ENCODE results near the gene MEIOC. TPM values are rescaled to one million over a fixed set of nuclear protein-coding genes. Genes with fewer than 3 reads are reported as not detected.
A peak's percentile ranks its signal among the peaks of the same experiment; 100 is the strongest.
"Not testable (repeated sequence)": the region's sequence is repeated elsewhere in the genome, so short reads cannot be mapped to it uniquely, and the experiment has no call there.

The MEIOC gene
- total RNA-seq, 2 donors from 2014 or later = 0.58 TPM; not detected in 1

- Mint-ChIP-seq H3K4me1 (no peaks in the 10 kb centered on the region), H3K9me3 (no peaks in the 10 kb centered on the region), H3K4me3 (no peak overlapping the region), H3K36me3 (ENCODE audit: low read depth) (no peaks in the 10 kb centered on the region), H3K27me3 (peaks cover 8% of the 10 kb centered on the region), H3K27ac (no peak overlapping the region)
- ATAC-seq (replicated peaks) = no peak
These were observed 9.7 kb downstream of the MEIOC start for GRCh38 chr17:44666006-44666405.

DNA sequence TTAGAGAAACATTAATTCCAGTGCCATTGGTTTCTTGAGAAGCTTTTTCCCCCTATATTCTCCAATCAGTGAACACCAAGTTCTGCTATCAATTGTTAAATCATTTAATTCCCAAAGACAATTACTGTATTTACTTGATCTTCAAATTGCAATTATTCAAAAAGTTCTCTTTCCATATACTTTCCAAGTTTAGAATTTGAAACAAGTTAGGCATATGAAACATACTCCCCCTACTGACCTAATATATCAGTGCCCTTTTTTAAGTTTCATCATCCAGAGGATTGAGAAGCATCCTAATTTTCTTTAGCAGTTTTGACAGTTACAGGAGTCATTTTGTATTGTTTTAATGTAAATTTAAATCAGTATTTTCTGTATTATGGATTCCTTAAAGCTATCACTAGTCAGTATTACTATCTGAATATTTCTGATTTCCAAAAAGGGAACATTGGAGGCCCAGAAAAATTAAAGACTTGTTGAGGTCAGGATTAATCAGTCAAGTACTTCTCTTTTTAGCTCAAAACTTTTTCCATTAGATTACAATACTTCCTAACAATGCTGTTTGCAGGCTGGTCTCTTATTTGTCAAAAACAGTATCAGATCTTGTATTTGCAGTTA is 16.3 kb downstream of the MEIOC start:
- Mint-ChIP-seq H3K4me3 (no peak overlapping the region), H3K27me3 (no peaks in the 10 kb centered on the region)

DNA sequence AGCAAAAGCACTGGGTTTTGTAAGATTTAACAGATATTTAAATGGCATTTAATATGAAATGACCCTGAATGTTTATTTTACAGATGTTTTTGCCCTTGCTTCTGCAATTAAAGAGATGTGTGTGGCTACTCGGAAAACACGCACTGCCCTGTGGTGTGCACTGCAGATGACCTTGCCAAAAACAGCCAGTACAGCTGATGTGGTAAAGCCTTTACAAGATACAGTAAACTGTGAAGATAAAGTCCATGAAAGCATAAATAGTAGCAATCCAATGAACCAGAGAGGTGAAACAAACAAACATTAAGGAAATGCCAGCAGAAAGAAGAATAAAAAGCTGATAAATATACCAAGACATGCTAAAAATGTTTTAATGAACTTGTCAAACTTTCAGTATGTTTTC is 17.6 kb downstream of the MEIOC start:
- no peak for ATAC-seq (replicated peaks)
- no peaks in the 10 kb centered on the region for H3K9me3 Mint-ChIP-seq
- H3K4me3 Mint-ChIP-seq = no peak overlapping the region
- H3K27ac Mint-ChIP-seq = no peak overlapping the region
- H3K36me3 Mint-ChIP-seq (ENCODE audit: low read depth) = peaks cover 26% of the 10 kb centered on the region
- no peaks in the 10 kb centered on the region for H3K27me3 Mint-ChIP-seq
- no peaks in the 10 kb centered on the region for H3K4me1 Mint-ChIP-seq

More for the DNA sequence above, 16.3 kb downstream of the MEIOC start:
- no peak overlapping the region for H3K27ac Mint-ChIP-seq
- H3K9me3 Mint-ChIP-seq = no peaks in the 10 kb centered on the region
- no peaks in the 10 kb centered on the region for H3K4me1 Mint-ChIP-seq
- peaks cover 13% of the 10 kb centered on the region for H3K36me3 Mint-ChIP-seq (ENCODE audit: low read depth)
- no peak for ATAC-seq (replicated peaks)

DNA sequence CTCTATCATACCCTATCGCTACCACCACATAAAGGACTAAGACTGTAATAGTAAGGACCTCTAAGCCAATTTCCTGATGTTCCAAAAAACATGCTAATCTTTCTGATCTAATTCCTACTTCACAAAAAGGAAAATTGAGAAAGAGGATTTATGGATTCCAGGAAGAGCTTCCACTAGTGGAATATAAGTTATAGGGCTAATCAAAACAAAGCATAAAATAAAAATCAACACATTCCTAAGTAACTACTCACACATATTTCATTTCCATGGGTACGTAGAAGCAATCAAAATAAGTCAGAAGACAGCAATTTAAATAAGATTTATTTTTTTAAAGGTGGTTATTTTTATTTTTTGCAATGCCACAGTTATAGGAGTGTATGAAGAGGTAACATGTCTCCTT is 20.9 kb downstream of the MEIOC start:
- Mint-ChIP-seq H3K36me3 (ENCODE audit: low read depth) (peaks cover 56% of the 10 kb centered on the region), H3K27ac (no peak overlapping the region), H3K27me3 (no peaks in the 10 kb centered on the region), H3K4me3 (no peak overlapping the region), H3K9me3 (no peaks in the 10 kb centered on the region), H3K4me1 (no peaks in the 10 kb centered on the region)
- ATAC-seq (replicated peaks) = no peak

- H3K27me3 Mint-ChIP-seq; ATAC-seq (replicated peaks); H3K9me3 Mint-ChIP-seq; H3K4me3 Mint-ChIP-seq: not testable (repeated sequence)
- Mint-ChIP-seq H3K4me1 (peaks cover 13% of the 10 kb centered on the region), H3K36me3 (ENCODE audit: low read depth) (peaks cover 87% of the 10 kb centered on the region), H3K27ac (peak overlapping the region; percentile 69)
These were observed 27.0 kb downstream of the MEIOC start for GRCh38 chr17:44683303-44683702.

- peaks cover 52% of the 10 kb centered on the region for H3K36me3 Mint-ChIP-seq (ENCODE audit: low read depth)
- no peak overlapping the region for H3K4me3 Mint-ChIP-seq
- no peak for ATAC-seq (replicated peaks)
- peaks cover 19% of the 10 kb centered on the region for H3K4me1 Mint-ChIP-seq
- H3K27ac Mint-ChIP-seq = no peak overlapping the region
- no peaks in the 10 kb centered on the region for H3K9me3 Mint-ChIP-seq
- no peaks in the 10 kb centered on the region for H3K27me3 Mint-ChIP-seq
These were observed 31.5 kb downstream of the MEIOC start for GRCh38 chr17:44687756-44688155.

DNA sequence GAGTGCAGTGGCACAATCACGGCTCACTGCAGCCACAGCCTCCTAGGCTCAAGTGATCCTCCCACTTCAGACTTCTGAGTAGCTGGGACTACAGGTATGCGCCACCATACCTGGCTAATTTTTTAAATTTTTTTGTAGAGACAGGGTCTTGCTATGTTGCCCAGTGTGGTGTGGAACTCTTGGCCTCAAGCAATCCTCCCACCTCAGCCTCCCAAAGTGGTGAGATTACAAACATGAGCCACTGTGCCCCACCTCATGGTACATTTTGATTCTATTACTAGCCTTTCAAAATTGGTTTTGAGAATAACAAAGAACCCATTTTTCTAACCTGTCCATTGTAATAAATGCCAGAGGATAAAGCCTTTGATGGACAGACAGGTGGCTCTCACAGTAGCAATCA is 31.9 kb downstream of the MEIOC start:
- Mint-ChIP-seq H3K27ac (no peak overlapping the region), H3K9me3 (no peaks in the 10 kb centered on the region), H3K4me1 (peaks cover 19% of the 10 kb centered on the region), H3K36me3 (ENCODE audit: low read depth) (peaks cover 47% of the 10 kb centered on the region), H3K4me3 (peak overlapping the region; percentile 93), H3K27me3 (no peaks in the 10 kb centered on the region)
- ATAC-seq (replicated peaks) = no peak

DNA sequence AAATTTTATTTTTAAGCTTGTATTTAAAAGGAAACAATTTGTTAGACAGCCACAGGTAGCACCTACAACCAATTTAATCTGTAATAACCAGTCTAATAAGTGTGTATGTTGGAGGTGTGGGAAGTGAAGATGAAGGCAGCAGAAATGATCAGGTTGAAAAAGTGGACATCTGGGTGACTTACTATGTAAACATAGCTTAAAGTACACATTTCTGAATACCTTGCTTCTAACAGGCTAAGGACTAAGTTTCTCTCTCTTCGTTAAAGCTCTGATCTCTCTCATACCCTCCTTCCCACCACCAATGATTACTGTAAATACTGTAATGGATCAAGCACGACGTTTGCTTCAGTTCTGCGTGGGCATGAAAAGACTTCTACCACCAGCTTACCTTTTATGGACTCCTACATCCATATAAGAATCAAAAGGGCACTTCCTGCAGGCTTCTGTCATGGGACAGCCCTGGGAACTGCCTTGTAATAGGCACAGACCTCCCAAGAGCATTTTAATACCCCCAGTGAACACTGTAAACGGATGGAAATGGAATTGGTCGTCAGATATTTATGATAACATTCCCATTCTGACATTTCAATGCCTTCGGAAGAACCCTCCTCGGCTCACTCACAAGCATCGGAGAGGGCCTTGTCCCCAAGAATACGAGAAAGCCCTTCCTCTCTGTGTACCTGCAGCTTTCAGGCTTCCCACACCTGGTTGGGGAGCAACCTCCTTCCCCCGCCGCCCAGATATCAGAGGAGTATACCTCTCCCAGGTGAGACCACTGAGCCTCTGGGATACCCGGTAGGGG is 32.6 kb downstream of the MEIOC start:
- Mint-ChIP-seq H3K27me3 (no peaks in the 10 kb centered on the region), H3K36me3 (ENCODE audit: low read depth) (peaks cover 40% of the 10 kb centered on the region), H3K4me3 (peak overlapping the region; percentile 93), H3K27ac (peak overlapping the region; percentile 95), H3K9me3 (no peaks in the 10 kb centered on the region), H3K4me1 (peaks cover 14% of the 10 kb centered on the region)
- ATAC-seq (replicated peaks) = no peak

DNA sequence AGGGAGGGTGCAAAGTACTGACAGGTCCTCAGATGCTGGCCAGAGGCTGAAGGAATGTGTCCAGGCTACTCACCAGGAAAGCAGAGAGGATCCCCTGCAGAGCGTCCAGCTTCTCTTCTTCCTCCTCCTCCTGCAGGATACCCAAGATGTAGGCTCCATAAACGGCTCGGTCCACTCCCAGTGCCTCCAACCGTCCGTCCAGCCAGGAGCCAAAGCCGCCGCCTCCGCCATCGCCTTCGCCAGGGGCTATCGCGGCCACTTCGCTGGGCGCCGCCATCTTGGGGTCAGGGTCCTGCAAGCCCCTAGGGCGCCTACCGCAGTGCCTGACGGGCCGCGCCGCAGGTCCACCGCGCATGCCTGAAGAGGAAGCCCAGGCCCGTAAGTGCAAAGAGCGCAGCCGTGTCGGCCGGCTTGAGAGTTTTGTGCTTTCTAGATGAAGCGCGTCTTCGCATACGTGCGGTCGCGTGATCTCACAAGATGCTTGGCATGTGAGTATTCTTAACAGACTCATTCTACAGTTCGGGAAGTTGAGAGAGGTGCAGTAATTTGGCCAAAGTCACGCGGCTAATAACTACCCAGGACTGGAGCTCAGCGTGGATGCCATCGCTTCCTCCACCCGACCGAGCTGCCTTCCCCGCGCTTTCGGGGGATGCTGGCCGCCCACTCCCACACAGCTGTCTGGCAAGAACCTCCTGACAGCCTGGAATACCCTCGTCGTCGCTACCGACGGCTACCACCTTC is 33.4 kb downstream of the MEIOC start, which contains the start of gene CCDC43:
Gene CCDC43 (minus strand): TSS at position 300 of the 741 bp plus-strand sequence. CDS start 23 bp downstream, at position 277.
- Mint-ChIP-seq H3K27me3 (no peaks in the 10 kb centered on the region), H3K36me3 (ENCODE audit: low read depth) (peaks cover 33% of the 10 kb centered on the region), H3K4me3 (peak within 1 kb of the TSS; percentile 93), H3K4me1 (peaks cover 14% of the 10 kb centered on the region), H3K9me3 (no peaks in the 10 kb centered on the region), H3K27ac (peak within 1 kb of the TSS; percentile 95)
- peak; percentile 99 for ATAC-seq (replicated peaks)

DNA sequence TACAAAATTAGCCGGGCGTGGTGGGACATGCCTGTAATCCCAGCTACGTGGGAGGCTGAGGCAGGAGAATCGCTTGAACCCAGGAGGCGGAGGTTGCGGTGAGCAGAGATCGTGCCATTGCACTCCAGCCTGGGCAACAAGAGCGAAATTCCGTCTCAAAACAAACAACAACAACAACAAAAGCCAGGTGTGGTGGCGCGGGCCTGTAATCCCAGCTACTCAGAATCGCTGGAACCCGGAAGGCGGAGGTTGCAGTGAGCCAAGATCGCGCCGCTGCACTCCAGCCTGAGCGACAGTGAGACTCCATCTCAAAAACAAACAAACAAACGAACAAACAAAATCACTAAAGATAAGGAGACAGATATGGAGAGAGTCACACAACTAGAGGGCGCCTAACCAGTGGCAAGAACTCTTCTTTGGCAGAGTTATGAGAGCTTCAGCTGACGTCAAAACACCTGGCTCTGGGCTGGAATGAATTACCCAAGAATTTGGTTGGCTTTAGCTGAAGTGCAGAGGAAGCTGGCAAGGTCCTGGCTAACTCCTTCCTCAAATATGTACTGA is 34.6 kb downstream of the MEIOC start:
- ATAC-seq (replicated peaks); H3K9me3 Mint-ChIP-seq; H3K27me3 Mint-ChIP-seq; H3K27ac Mint-ChIP-seq; H3K4me1 Mint-ChIP-seq: not testable (repeated sequence)
- peak overlapping the region; percentile 93 for H3K4me3 Mint-ChIP-seq
- H3K36me3 Mint-ChIP-seq (ENCODE audit: low read depth) = peaks cover 21% of the 10 kb centered on the region

DNA sequence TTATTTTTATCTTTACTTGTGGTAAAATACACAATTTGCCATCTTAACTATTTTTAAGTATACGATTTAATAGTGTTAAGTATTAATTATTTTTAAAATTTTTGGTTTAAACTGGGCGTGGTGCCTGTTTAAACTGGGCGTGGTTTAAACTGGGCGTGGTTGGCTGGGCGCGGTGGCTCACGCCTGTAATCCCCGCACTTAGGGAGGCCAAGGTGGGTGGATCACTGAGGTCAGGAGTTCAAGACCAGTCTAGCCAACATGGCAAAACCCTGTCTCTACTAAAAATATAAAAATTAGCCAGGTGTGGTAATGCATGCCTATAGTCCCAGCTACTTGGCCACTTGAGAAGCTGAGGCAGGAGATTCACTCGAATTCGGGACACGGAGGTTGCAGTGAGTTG is 37.3 kb downstream of the MEIOC start:
- Mint-ChIP-seq H3K27ac (no peak overlapping the region), H3K27me3 (no peaks in the 10 kb centered on the region), H3K4me3 (no peak overlapping the region), H3K4me1 (peaks cover 4% of the 10 kb centered on the region), H3K36me3 (ENCODE audit: low read depth) (peaks cover 6% of the 10 kb centered on the region), H3K9me3 (no peaks in the 10 kb centered on the region)
- ATAC-seq (replicated peaks) = no peak

GRCh38 chr17:44700288-44700687 is 44.0 kb downstream of the MEIOC start:
- not testable (repeated sequence) for H3K4me3 Mint-ChIP-seq; H3K27me3 Mint-ChIP-seq; H3K4me1 Mint-ChIP-seq; H3K36me3 Mint-ChIP-seq (ENCODE audit: low read depth); H3K27ac Mint-ChIP-seq; ATAC-seq (replicated peaks); H3K9me3 Mint-ChIP-seq

GRCh38 chr17:44707755-44708400 is 51.6 kb downstream of the MEIOC start:
- no peak overlapping the region for H3K4me3 Mint-ChIP-seq
- H3K27me3 Mint-ChIP-seq = no peaks in the 10 kb centered on the region
- H3K36me3 Mint-ChIP-seq (ENCODE audit: low read depth) = no peaks in the 10 kb centered on the region
- H3K27ac Mint-ChIP-seq = no peak overlapping the region
- H3K4me1 Mint-ChIP-seq = no peaks in the 10 kb centered on the region
- ATAC-seq (replicated peaks) = no peak
- no peaks in the 10 kb centered on the region for H3K9me3 Mint-ChIP-seq
